ENCODE results near the gene STK40. TPM values are rescaled to one million over a fixed set of nuclear protein-coding genes. Genes with fewer than 3 reads are reported as not detected.

Gene STK40
- total RNA-seq, 2 experiments from 2014 or later = 43.8 to 83.9 TPM

DNA sequence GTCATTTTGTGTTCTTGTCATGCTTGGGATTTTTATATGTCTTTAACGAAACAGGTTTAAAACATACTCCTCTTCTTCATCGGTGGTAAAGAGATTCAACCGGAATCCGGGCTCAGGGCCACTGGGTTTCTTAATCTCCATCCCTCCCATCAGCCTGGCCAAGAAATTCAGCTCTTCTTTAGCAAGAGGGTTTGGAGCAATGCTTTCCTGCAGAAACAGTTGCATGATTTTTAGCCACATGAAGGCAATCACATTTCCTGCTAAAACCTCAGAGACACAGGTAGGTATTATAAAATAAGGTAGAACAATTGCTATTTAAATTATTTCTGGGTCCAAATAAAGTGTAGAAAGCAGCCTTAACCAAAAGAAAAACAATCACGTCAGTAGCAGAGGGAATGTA, 34.7 kb upstream of the STK40 start:
- POLR2A ChIA-PET = interaction anchor here (1.2 to 1.5 kb wide), 3 partner anchors 34 to 70 kb away, joined by 4 to 7 read pairs (median 7); no protein-coding TSS in a partner anchor
- DNase-seq (ENCODE audit: low spot score) = no peak
- H3K9me2 ChIP-seq (ENCODE audit: insufficient read depth, low read length) = no peaks in the 10 kb centered on the region
- no peaks in the 10 kb centered on the region for H4K20me1 ChIP-seq (ENCODE audit: insufficient read depth, low read length)
- no peaks in the 10 kb centered on the region for H3K79me2 ChIP-seq (ENCODE audit: insufficient read depth, low read depth, low read length)
- no peak overlapping the region for H3K4me3 ChIP-seq (ENCODE audit: low read depth, low read length, poor library complexity, severe bottlenecking)
- CTCF ChIA-PET (ENCODE audit: unreplicated experiment) = interaction anchor here (0.7 to 1.4 kb wide), 2 partner anchors 23 to 79 kb away, joined by 3 to 5 read pairs; partner anchors contain the start of gene LSM10
- TF ChIP-seq EZH2phosphoT487 (IDR thresholded peaks at IDR 0.05; ENCODE audit: borderline replicate concordance, low read depth, low read length) = no peak
- H3K27ac ChIP-seq (ENCODE audit: low read depth, low read length, poor library complexity, severe bottlenecking) = peak overlapping the region; percentile 22
- H2AFZ ChIP-seq (ENCODE audit: low read length) = peak overlapping the region; percentile 88
- H3K4me1 ChIP-seq (ENCODE audit: insufficient read depth, low read length, poor library complexity, severe bottlenecking) = peaks cover 11% of the 10 kb centered on the region
- H3K36me3 ChIP-seq (ENCODE audit: insufficient read depth, low read length) = no peaks in the 10 kb centered on the region
- intact Hi-C loops (cut with micrococcal nuclease; ENCODE audit: unreplicated experiment) = loop anchor here (1.0 to 5.0 kb wide), 4 partner anchors 34 to 323 kb away; partner anchors contain the start of gene TRAPPC3
- BruUV-seq (replicated peaks) = no TSS peak
- H3K9me3 ChIP-seq (ENCODE audit: low read length) = no peaks in the 10 kb centered on the region
- H3K4me2 ChIP-seq (ENCODE audit: low read length) = peak overlapping the region; percentile 42

DNA sequence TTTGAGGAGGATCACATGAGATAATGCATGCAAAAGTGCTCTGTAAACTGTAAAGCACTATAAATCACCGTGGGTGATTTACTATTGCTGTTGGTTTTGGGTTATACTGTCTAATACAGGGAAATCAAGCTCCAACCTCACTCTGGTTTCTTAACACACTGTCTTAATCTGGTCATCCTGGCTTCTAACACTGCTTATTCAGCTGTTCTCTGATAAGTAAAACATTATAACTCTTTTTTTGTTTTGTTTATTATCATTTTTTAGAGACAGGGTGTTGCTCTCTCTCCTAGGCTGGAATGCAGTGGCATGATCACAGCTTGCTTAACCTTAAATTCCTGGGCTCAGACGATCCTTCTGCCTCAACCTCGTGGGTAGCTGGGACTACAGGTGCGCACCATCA, 33.8 kb upstream of the STK40 start:
- no TSS peak for BruUV-seq (replicated peaks)
- POLR2A ChIA-PET = interaction anchor here (0.8 to 1.5 kb wide), 4 partner anchors 11 to 69 kb away, joined by 4 to 7 read pairs (median 6); no protein-coding TSS in a partner anchor

DNA sequence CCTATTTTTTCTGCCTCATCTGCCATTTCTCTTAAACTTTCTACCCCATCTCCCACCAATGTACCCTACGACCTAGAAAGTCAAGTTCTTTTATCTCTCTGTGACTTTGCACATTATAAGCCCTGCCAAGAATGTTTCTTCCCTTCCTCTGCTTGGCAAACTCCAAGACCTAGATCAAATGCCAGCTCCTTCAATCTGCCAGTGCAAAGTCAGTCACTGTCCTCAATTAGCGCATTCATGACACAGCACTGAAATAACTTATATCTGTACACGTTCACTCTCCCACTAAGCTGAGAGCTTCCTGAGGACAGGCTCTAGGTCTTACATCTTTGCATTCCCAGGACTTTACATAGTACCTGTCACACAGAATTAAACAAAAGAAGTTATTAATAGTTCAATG, 33.4 kb upstream of the STK40 start:
- Histone ChIP-seq H3K9me3 (ENCODE audit: low read length) (peaks cover 8% of the 10 kb centered on the region; the same call in 1 of the 2 replicates), H3K4me1 (ENCODE audit: insufficient read depth, low read length, poor library complexity, severe bottlenecking) (peaks cover 11% of the 10 kb centered on the region), H4K20me1 (ENCODE audit: insufficient read depth, low read length) (no peaks in the 10 kb centered on the region), H3K36me3 (ENCODE audit: insufficient read depth, low read length) (no peaks in the 10 kb centered on the region), H2AFZ (ENCODE audit: low read length) (no peak overlapping the region), H3K4me3 (ENCODE audit: low read depth, low read length, poor library complexity, severe bottlenecking) (no peak overlapping the region), H3K9me2 (ENCODE audit: insufficient read depth, low read length) (no peaks in the 10 kb centered on the region), H3K79me2 (ENCODE audit: insufficient read depth, low read depth, low read length) (no peaks in the 10 kb centered on the region), H3K27ac (ENCODE audit: low read depth, low read length, poor library complexity, severe bottlenecking) (no peak overlapping the region), H3K4me2 (ENCODE audit: low read length) (no peak overlapping the region)
- ChIA-PET CTCF (ENCODE audit: unreplicated experiment) (interaction anchor here (1.5 kb wide), 1 partner anchor 77 kb away, joined by 3 read pairs; no protein-coding TSS in a partner anchor), POLR2A (interaction anchor here (0.8 to 1.5 kb wide), 4 partner anchors 10 to 69 kb away, joined by 4 to 7 read pairs (median 6); no protein-coding TSS in a partner anchor)
- TF ChIP-seq, protein P1, sequence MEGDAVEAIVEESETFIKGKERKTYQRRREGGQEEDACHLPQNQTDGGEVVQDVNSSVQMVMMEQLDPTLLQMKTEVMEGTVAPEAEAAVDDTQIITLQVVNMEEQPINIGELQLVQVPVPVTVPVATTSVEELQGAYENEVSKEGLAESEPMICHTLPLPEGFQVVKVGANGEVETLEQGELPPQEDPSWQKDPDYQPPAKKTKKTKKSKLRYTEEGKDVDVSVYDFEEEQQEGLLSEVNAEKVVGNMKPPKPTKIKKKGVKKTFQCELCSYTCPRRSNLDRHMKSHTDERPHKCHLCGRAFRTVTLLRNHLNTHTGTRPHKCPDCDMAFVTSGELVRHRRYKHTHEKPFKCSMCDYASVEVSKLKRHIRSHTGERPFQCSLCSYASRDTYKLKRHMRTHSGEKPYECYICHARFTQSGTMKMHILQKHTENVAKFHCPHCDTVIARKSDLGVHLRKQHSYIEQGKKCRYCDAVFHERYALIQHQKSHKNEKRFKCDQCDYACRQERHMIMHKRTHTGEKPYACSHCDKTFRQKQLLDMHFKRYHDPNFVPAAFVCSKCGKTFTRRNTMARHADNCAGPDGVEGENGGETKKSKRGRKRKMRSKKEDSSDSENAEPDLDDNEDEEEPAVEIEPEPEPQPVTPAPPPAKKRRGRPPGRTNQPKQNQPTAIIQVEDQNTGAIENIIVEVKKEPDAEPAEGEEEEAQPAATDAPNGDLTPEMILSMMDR (conservative IDR thresholded peaks at IDR 0.05; ENCODE audit: low read length) = no peak
- TF ChIP-seq EZH2phosphoT487 (IDR thresholded peaks at IDR 0.05; ENCODE audit: borderline replicate concordance, low read depth, low read length) = no peak
- DNase-seq (ENCODE audit: low spot score) = no peak
- no TSS peak for BruUV-seq (replicated peaks)
- intact Hi-C loops (cut with micrococcal nuclease; ENCODE audit: unreplicated experiment) = no loop called here

More for the DNA sequence above, 33.8 kb upstream of the STK40 start:
- no peak for DNase-seq (ENCODE audit: low spot score)
- Histone ChIP-seq H3K79me2 (ENCODE audit: insufficient read depth, low read depth, low read length) (no peaks in the 10 kb centered on the region), H3K4me1 (ENCODE audit: insufficient read depth, low read length, poor library complexity, severe bottlenecking) (peaks cover 11% of the 10 kb centered on the region), H3K9me2 (ENCODE audit: insufficient read depth, low read length) (no peaks in the 10 kb centered on the region), H3K36me3 (ENCODE audit: insufficient read depth, low read length) (no peaks in the 10 kb centered on the region), H3K27ac (ENCODE audit: low read depth, low read length, poor library complexity, severe bottlenecking) (no peak overlapping the region), H4K20me1 (ENCODE audit: insufficient read depth, low read length) (no peaks in the 10 kb centered on the region), H3K4me3 (ENCODE audit: low read depth, low read length, poor library complexity, severe bottlenecking) (no peak overlapping the region), H3K9me3 (ENCODE audit: low read length) (peaks cover 4% of the 10 kb centered on the region; the same call in 1 of the 2 replicates), H2AFZ (ENCODE audit: low read length) (no peak overlapping the region), H3K4me2 (ENCODE audit: low read length) (no peak overlapping the region)
- CTCF ChIA-PET (ENCODE audit: unreplicated experiment) = interaction anchor here (1.4 to 1.5 kb wide), 2 partner anchors 22 to 77 kb away, joined by 3 to 5 read pairs; partner anchors contain the start of gene LSM10
- no peak for TF ChIP-seq EZH2phosphoT487 (IDR thresholded peaks at IDR 0.05; ENCODE audit: borderline replicate concordance, low read depth, low read length)
- TF ChIP-seq, protein P1 (conservative IDR thresholded peaks at IDR 0.05; ENCODE audit: low read length) = no peak
- intact Hi-C loops (cut with micrococcal nuclease; ENCODE audit: unreplicated experiment) = no loop called here

All from OCI-LY7 (cell line).